ENCODE results near the gene POLQ. TPM values are rescaled to one million over a fixed set of nuclear protein-coding genes. Genes with fewer than 3 reads are reported as not detected.
"Not testable (repeated sequence)": the region's sequence is repeated elsewhere in the genome, so short reads cannot be mapped to it uniquely, and the experiment has no call there.

The POLQ gene
- polyA plus RNA-seq, 4 donors: 0.22 to 4.2 (median 1.8) TPM; not detected in 1

- H3K4me3 ChIP-seq (ENCODE audit: low read depth in 1 of 3, low read length in 3 of 3): no peak overlapping the region
- FAIRE-seq: no peak
- no peaks in the 10 kb centered on the region for H3K36me3 ChIP-seq (ENCODE audit: control insufficient read depth in 3 of 3, insufficient read depth in 2 of 3, low read depth in 1 of 3, low read length in 3 of 3)
- H3K27me3 ChIP-seq (ENCODE audit: control insufficient read depth in 3 of 3, insufficient read depth in 3 of 3, low read length in 3 of 3): no peaks in the 10 kb centered on the region
- H3K4me1 ChIP-seq (ENCODE audit: control insufficient read depth in 3 of 3, insufficient read depth in 2 of 3, low read depth in 1 of 3, low read length in 2 of 3): peaks cover 0 to 2% (median 0%) of the 10 kb centered on the region in 3 donors
- DNase-seq: no peak
- no peak overlapping the region for H3K27ac ChIP-seq (ENCODE audit: low read depth in 1 of 3, low read length in 2 of 3)
- H3K9me3 ChIP-seq (ENCODE audit: control insufficient read depth in 2 of 2, insufficient read depth in 1 of 2, low read depth in 1 of 2, low read length in 1 of 2): no peaks in the 10 kb centered on the region
Observed at GRCh38 chr3:121430664-121431215, 115.0 kb downstream of the POLQ start.

- Histone ChIP-seq H3K27ac (ENCODE audit: low read depth in 1 of 3, low read length in 2 of 3) (no peak overlapping the region), H3K9me3 (ENCODE audit: control insufficient read depth in 2 of 2, insufficient read depth in 1 of 2, low read depth in 1 of 2, low read length in 1 of 2) (no peaks in the 10 kb centered on the region), H3K4me3 (ENCODE audit: low read depth in 1 of 3, low read length in 3 of 3) (no peak overlapping the region), H3K36me3 (ENCODE audit: control insufficient read depth in 3 of 3, insufficient read depth in 2 of 3, low read depth in 1 of 3, low read length in 3 of 3) (no peaks in the 10 kb centered on the region), H3K27me3 (ENCODE audit: control insufficient read depth in 3 of 3, insufficient read depth in 3 of 3, low read length in 3 of 3) (no peaks in the 10 kb centered on the region), H3K4me1 (ENCODE audit: control insufficient read depth in 3 of 3, insufficient read depth in 2 of 3, low read depth in 1 of 3, low read length in 2 of 3) (no peaks in the 10 kb centered on the region)
- DNase-seq (no peak), FAIRE-seq (no peak)
Observed at GRCh38 chr3:121424549-121424948, 121.2 kb downstream of the POLQ start.

GRCh38 chr3:121418182-121418581 is 127.6 kb downstream of the POLQ start:
- H3K27me3 ChIP-seq (ENCODE audit: control insufficient read depth in 3 of 3, insufficient read depth in 3 of 3, low read length in 3 of 3): no peaks in the 10 kb centered on the region
- FAIRE-seq (no peak), DNase-seq (no peak)
- H3K9me3 ChIP-seq (ENCODE audit: control insufficient read depth in 2 of 2, insufficient read depth in 1 of 2, low read depth in 1 of 2, low read length in 1 of 2): no peaks in the 10 kb centered on the region
- H3K4me1 ChIP-seq (ENCODE audit: control insufficient read depth in 3 of 3, insufficient read depth in 2 of 3, low read depth in 1 of 3, low read length in 2 of 3): no peaks in the 10 kb centered on the region
- no peaks in the 10 kb centered on the region for H3K36me3 ChIP-seq (ENCODE audit: control insufficient read depth in 3 of 3, insufficient read depth in 2 of 3, low read depth in 1 of 3, low read length in 3 of 3)
- H3K4me3 ChIP-seq (ENCODE audit: low read depth in 1 of 3, low read length in 3 of 3): no peak overlapping the region
- no peak overlapping the region for H3K27ac ChIP-seq (ENCODE audit: low read depth in 1 of 3, low read length in 2 of 3)
- 92 to 94% (median 93%) methylated on average over 6 of the region's 6 CpGs for WGBS, 3 donors

GRCh38 chr3:121414924-121415323 is 130.9 kb downstream of the POLQ start:
- 73 to 81% (median 77%) methylated on average over 2 of the region's 2 CpGs for WGBS, 3 donors
- Histone ChIP-seq H3K9me3 (ENCODE audit: control insufficient read depth in 2 of 2, insufficient read depth in 1 of 2, low read depth in 1 of 2, low read length in 1 of 2) (no peaks in the 10 kb centered on the region), H3K27ac (ENCODE audit: low read depth in 1 of 3, low read length in 2 of 3) (no peak overlapping the region), H3K4me1 (ENCODE audit: control insufficient read depth in 3 of 3, insufficient read depth in 2 of 3, low read depth in 1 of 3, low read length in 2 of 3) (no peaks in the 10 kb centered on the region), H3K4me3 (ENCODE audit: low read depth in 1 of 3, low read length in 3 of 3) (no peak overlapping the region), H3K27me3 (ENCODE audit: control insufficient read depth in 3 of 3, insufficient read depth in 3 of 3, low read length in 3 of 3) (no peaks in the 10 kb centered on the region), H3K36me3 (ENCODE audit: control insufficient read depth in 3 of 3, insufficient read depth in 2 of 3, low read depth in 1 of 3, low read length in 3 of 3) (no peaks in the 10 kb centered on the region)
- no peak for DNase-seq
- FAIRE-seq: no peak

- FAIRE-seq (no peak), DNase-seq (no peak)
- Histone ChIP-seq H3K9me3 (ENCODE audit: control insufficient read depth in 2 of 2, insufficient read depth in 1 of 2, low read depth in 1 of 2, low read length in 1 of 2) (no peaks in the 10 kb centered on the region), H3K27ac (ENCODE audit: low read depth in 1 of 3, low read length in 2 of 3) (no peak overlapping the region), H3K27me3 (ENCODE audit: control insufficient read depth in 3 of 3, insufficient read depth in 3 of 3, low read length in 3 of 3) (no peaks in the 10 kb centered on the region), H3K36me3 (ENCODE audit: control insufficient read depth in 3 of 3, insufficient read depth in 2 of 3, low read depth in 1 of 3, low read length in 3 of 3) (no peaks in the 10 kb centered on the region), H3K4me3 (ENCODE audit: low read depth in 1 of 3, low read length in 3 of 3) (no peak overlapping the region), H3K4me1 (ENCODE audit: control insufficient read depth in 3 of 3, insufficient read depth in 2 of 3, low read depth in 1 of 3, low read length in 2 of 3) (no peaks in the 10 kb centered on the region)
- 83 to 86% (median 84%) methylated on average over 1 of the region's 1 CpG for WGBS, 3 donors
Observed at GRCh38 chr3:121411523-121411922, 134.3 kb downstream of the POLQ start.

- Histone ChIP-seq H3K9me3 (ENCODE audit: control insufficient read depth in 2 of 2, insufficient read depth in 1 of 2, low read depth in 1 of 2, low read length in 1 of 2) (no peaks in the 10 kb centered on the region), H3K36me3 (ENCODE audit: control insufficient read depth in 3 of 3, insufficient read depth in 2 of 3, low read depth in 1 of 3, low read length in 3 of 3) (no peaks in the 10 kb centered on the region), H3K4me1 (ENCODE audit: control insufficient read depth in 3 of 3, insufficient read depth in 2 of 3, low read depth in 1 of 3, low read length in 2 of 3) (no peaks in the 10 kb centered on the region), H3K4me3 (ENCODE audit: low read depth in 1 of 3, low read length in 3 of 3) (no peak overlapping the region), H3K27me3 (ENCODE audit: control insufficient read depth in 3 of 3, insufficient read depth in 3 of 3, low read length in 3 of 3) (no peaks in the 10 kb centered on the region), H3K27ac (ENCODE audit: low read depth in 1 of 3, low read length in 2 of 3) (no peak overlapping the region)
- DNase-seq (no peak), FAIRE-seq (no peak)
- WGBS, 3 donors: 61 to 88% (median 83%) methylated on average over 1 of the region's 1 CpG
Observed at GRCh38 chr3:121405631-121406030, 140.2 kb downstream of the POLQ start.

- H3K4me1 ChIP-seq (ENCODE audit: control insufficient read depth in 3 of 3, insufficient read depth in 2 of 3, low read depth in 1 of 3, low read length in 2 of 3): no peaks in the 10 kb centered on the region
- no peak overlapping the region for H3K27ac ChIP-seq (ENCODE audit: low read depth in 1 of 3, low read length in 2 of 3)
- no peak overlapping the region for H3K4me3 ChIP-seq (ENCODE audit: low read depth in 1 of 3, low read length in 3 of 3)
- no peaks in the 10 kb centered on the region for H3K27me3 ChIP-seq (ENCODE audit: control insufficient read depth in 3 of 3, insufficient read depth in 3 of 3, low read length in 3 of 3)
- FAIRE-seq (no peak), DNase-seq (no peak)
- no peaks in the 10 kb centered on the region for H3K36me3 ChIP-seq (ENCODE audit: control insufficient read depth in 3 of 3, insufficient read depth in 2 of 3, low read depth in 1 of 3, low read length in 3 of 3)
- no peaks in the 10 kb centered on the region for H3K9me3 ChIP-seq (ENCODE audit: control insufficient read depth in 2 of 2, insufficient read depth in 1 of 2, low read depth in 1 of 2, low read length in 1 of 2)
Observed at GRCh38 chr3:121399820-121400219, 146.0 kb downstream of the POLQ start.

GRCh38 chr3:121398051-121398450 is 147.7 kb downstream of the POLQ start:
- not testable (repeated sequence) for H3K4me1 ChIP-seq (ENCODE audit: control insufficient read depth in 3 of 3, insufficient read depth in 2 of 3, low read depth in 1 of 3, low read length in 2 of 3); FAIRE-seq; H3K27me3 ChIP-seq (ENCODE audit: control insufficient read depth in 3 of 3, insufficient read depth in 3 of 3, low read length in 3 of 3); DNase-seq; H3K9me3 ChIP-seq (ENCODE audit: control insufficient read depth in 2 of 2, insufficient read depth in 1 of 2, low read depth in 1 of 2, low read length in 1 of 2); H3K27ac ChIP-seq (ENCODE audit: low read depth in 1 of 3, low read length in 2 of 3); H3K4me3 ChIP-seq (ENCODE audit: low read depth in 1 of 3, low read length in 3 of 3); H3K36me3 ChIP-seq (ENCODE audit: control insufficient read depth in 3 of 3, insufficient read depth in 2 of 3, low read depth in 1 of 3, low read length in 3 of 3)
- 87 to 90% (median 88%) methylated on average over 8 of the region's 8 CpGs for WGBS, 3 donors

GRCh38 chr3:121395967-121396366 is 149.8 kb downstream of the POLQ start:
- not testable (repeated sequence) for FAIRE-seq; H3K36me3 ChIP-seq (ENCODE audit: control insufficient read depth in 3 of 3, insufficient read depth in 2 of 3, low read depth in 1 of 3, low read length in 3 of 3); H3K27ac ChIP-seq (ENCODE audit: low read depth in 1 of 3, low read length in 2 of 3); H3K27me3 ChIP-seq (ENCODE audit: control insufficient read depth in 3 of 3, insufficient read depth in 3 of 3, low read length in 3 of 3); H3K4me1 ChIP-seq (ENCODE audit: control insufficient read depth in 3 of 3, insufficient read depth in 2 of 3, low read depth in 1 of 3, low read length in 2 of 3); H3K9me3 ChIP-seq (ENCODE audit: control insufficient read depth in 2 of 2, insufficient read depth in 1 of 2, low read depth in 1 of 2, low read length in 1 of 2); DNase-seq; H3K4me3 ChIP-seq (ENCODE audit: low read depth in 1 of 3, low read length in 3 of 3)
- 54% methylated on average over 1 of the region's 1 CpG; no CpG with 5 or more reads in 2 of the 3 donors for WGBS, 3 donors
